Measurements from ENCODE around the gene OR7E24.
"Not testable (repeated sequence)": the region's sequence is repeated elsewhere in the genome, so short reads cannot be mapped to it uniquely, and the experiment has no call there.

Gene OR7E24

DNA sequence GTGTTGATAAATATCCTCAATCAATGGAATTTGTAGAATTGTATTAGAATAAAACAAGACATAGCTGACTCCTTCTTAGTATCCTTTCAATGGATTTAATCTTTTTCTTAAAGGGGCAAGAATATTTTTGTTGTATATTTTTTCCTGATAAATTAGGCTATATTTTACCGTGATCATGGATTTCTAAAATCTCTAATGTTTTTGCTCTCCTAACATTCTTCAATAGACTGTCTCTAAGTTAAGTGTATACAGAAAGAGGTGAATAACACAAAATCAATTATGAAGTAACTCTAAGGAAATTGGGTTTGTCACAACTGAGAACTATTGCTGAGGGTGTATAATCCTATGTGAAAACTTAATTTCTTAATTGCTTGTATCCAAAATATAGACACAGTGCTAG is at the start of gene OR7E24:
Gene OR7E24 (plus strand): TSS at position 301 of the 400 bp plus-strand sequence. CDS start 114 bp downstream, outside the sequence.
- DNase-seq (ENCODE audit: low spot score in 2 of 2) = no peak
- Mint-ChIP-seq H3K4me1 (no peaks in the 10 kb centered on the region), H3K9me3 (peaks cover 3% of the 10 kb centered on the region), H3K27ac (no peak within 1 kb of the TSS), H3K36me3 (no peaks in the 10 kb centered on the region), H3K4me3 (no peak within 1 kb of the TSS)
- no peak for ATAC-seq

DNA sequence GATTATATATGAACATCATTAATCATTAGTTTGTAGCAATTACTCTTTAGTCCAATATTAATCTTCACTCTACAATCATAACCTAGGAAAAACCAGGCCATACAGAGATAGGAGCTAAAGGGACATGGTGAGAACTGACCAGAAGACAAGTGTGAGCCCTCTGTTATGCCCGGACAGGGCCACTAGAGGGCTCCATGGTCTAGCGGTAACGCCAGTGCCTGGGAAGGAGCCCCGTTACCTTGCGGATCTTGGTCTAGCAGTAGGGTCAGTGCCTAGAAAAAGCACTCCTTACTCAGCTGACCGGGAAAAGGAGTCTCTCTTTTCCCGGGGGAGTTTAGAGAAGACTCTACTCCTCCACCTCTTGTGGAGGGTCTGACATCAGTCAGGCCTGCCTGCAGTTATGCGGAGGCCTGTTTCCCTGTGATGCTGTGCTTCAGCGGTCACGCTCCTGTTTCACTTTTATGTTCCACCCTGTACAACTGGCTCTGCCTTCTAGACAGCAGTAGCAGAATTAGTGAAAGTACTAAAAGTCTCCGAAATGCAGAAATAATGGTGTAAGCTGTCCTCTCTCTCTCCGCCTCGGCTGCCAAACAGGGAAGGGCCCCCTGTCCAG is 45.1 kb upstream of the OR7E24 start:
- H3K4me3 Mint-ChIP-seq = peak overlapping the region; percentile 35
- H3K27ac Mint-ChIP-seq = no peak overlapping the region
- H3K9me3 Mint-ChIP-seq = no peaks in the 10 kb centered on the region
- ATAC-seq = peak; percentile 67
- DNase-seq (ENCODE audit: low spot score in 2 of 2) = peak; percentile 61 to 75
- peaks cover 4% of the 10 kb centered on the region for H3K36me3 Mint-ChIP-seq
- peaks cover 6% of the 10 kb centered on the region for H3K4me1 Mint-ChIP-seq

DNA sequence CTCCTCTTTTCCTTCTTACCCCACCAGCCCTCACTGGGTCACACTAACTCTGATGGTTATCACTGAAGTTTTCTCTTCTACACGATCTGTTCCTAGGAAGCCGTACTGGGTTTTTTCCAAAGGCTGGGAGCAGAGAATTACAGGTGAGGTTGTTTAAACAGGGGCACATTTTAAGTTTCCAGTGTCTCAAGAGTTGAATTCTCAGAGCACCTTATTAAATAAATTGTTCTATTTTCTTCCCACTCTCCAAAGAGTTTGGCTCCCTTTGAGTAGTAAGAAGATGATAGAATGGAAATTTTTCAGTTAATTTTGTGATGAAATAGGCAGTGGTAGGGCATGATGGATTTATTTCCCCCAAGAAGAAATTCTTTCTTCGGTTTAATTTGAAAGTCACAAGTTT is 31.2 kb upstream of the OR7E24 start, which contains the start of gene OR7D4:
Gene OR7D4 (minus strand): TSS at position 101 of the 400 bp plus-strand sequence. CDS start 4,752 bp downstream, outside the sequence.
- Mint-ChIP-seq H3K4me3 (no peak within 1 kb of the TSS), H3K27ac (no peak within 1 kb of the TSS), H3K36me3 (no peaks in the 10 kb centered on the region), H3K9me3 (peaks cover 6% of the 10 kb centered on the region), H3K4me1 (no peaks in the 10 kb centered on the region)
- ATAC-seq = no peak
- no peak for DNase-seq (ENCODE audit: low spot score in 2 of 2)

GRCh38 chr19:9251236-9251635 is 506 bp downstream of the OR7E24 start:
- Mint-ChIP-seq H3K9me3 (peaks cover 3% of the 10 kb centered on the region), H3K27ac (no peak overlapping the region), H3K36me3 (no peaks in the 10 kb centered on the region), H3K4me1 (no peaks in the 10 kb centered on the region), H3K4me3 (no peak overlapping the region)
- DNase-seq (ENCODE audit: low spot score in 2 of 2) (no peak), ATAC-seq (peak; percentile 26)

- H3K4me1 Mint-ChIP-seq; H3K36me3 Mint-ChIP-seq; H3K27ac Mint-ChIP-seq; H3K4me3 Mint-ChIP-seq; DNase-seq (ENCODE audit: low spot score in 2 of 2); ATAC-seq: not testable (repeated sequence)
- peaks cover 31% of the 10 kb centered on the region for H3K9me3 Mint-ChIP-seq
Observed at GRCh38 chr19:9283485-9283884, 32.8 kb downstream of the OR7E24 start.

DNA sequence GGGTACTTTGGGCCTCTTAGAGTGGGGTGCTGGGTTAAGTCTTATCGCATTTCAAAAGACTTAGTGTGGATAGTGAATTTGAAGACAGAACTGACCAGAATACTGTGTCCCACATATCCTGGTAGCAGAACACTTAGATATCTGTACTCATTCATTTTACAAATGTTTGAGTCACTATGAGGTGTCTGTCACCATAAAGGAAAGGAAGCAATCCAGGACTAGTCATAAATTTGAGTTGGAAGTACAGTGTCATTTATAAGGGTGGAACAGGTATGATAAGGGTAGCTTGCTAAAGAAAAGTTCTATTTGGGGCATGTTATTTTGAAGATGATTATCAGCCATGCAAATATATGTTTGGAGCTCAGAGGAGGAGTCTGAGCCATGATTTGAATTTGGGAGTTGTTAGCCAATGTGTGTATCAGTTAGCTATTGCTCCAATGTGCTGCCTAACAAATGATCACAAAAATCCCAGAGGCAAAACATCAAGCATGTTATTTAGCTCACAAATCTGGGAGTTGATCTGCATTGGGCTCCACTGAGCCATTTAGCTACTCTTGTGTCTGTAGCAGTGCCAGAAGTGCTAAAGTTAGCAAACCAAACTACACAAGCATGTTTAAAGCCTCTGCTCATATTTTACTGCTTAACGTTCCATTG is 38.6 kb downstream of the OR7E24 start:
- H3K4me1 Mint-ChIP-seq = no peaks in the 10 kb centered on the region
- H3K36me3 Mint-ChIP-seq = no peaks in the 10 kb centered on the region
- peaks cover 29% of the 10 kb centered on the region for H3K9me3 Mint-ChIP-seq
- ATAC-seq (no peak), DNase-seq (ENCODE audit: low spot score in 2 of 2) (no peak)
- H3K27ac Mint-ChIP-seq = no peak overlapping the region
- no peak overlapping the region for H3K4me3 Mint-ChIP-seq

GRCh38 chr19:9295411-9295849 is 44.7 kb downstream of the OR7E24 start:
- H3K9me3 Mint-ChIP-seq = peaks cover 35% of the 10 kb centered on the region
- DNase-seq (ENCODE audit: low spot score in 2 of 2) (no peak), ATAC-seq (no peak)
- no peaks in the 10 kb centered on the region for H3K4me1 Mint-ChIP-seq
- peaks cover 49% of the 10 kb centered on the region for H3K36me3 Mint-ChIP-seq
- H3K4me3 Mint-ChIP-seq = no peak overlapping the region
- H3K27ac Mint-ChIP-seq = no peak overlapping the region

GRCh38 chr19:9296336-9296735 is 45.6 kb downstream of the OR7E24 start:
- peaks cover 42% of the 10 kb centered on the region for H3K9me3 Mint-ChIP-seq
- DNase-seq (ENCODE audit: low spot score in 2 of 2) = no peak
- no peak overlapping the region for H3K4me3 Mint-ChIP-seq
- no peak overlapping the region for H3K27ac Mint-ChIP-seq
- H3K36me3 Mint-ChIP-seq = peaks cover 58% of the 10 kb centered on the region
- no peaks in the 10 kb centered on the region for H3K4me1 Mint-ChIP-seq
- no peak for ATAC-seq

Measured in stimulated activated effector memory CD8-positive, alpha-beta T cell treated with anti-CD3 and anti-CD28 coated beads, Interleukin-12 subunit alpha, Interleukin-12 subunit beta, amount 100 ng/mL, for 72 hours (primary cell).